ENCODE measurements around the gene CACNG6.

The CACNG6 gene

DNA sequence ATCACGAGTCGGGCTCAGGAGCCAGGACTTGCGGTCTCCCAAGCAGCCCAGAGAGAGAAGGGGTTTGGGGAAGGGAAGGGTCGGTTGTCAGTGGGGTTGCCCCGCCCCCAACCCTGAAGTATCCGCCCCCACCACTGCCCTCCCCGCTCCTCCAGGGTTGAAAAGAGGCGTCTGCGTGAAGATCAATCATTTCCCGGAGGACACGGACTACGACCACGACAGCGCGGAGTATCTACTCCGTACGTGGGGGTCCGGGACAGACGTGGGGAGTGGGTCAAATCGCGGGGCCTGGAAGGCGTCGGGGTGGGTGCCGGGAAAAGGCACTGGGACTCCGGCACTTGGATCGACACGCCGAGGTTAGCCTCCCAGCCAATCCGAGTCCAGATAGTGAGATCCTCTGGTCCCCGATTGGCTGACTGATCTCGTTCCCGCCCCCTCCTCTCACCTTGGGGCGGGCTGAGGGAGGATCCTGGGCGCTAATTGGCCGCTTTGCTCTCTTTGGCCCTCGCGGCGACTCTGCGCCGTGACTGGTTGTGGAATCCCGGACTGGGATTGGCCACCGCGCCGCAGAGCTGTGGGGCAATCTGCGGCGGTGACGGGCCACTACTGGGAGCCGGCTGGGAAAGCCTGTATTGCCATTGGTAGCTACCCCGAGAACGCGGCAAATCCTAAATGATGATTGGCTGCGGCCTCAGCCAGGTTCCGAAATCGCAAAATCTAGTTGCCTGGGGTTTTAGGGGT is 13.3 kb upstream of the CACNG6 start:
- no peak overlapping the region for H3K9ac ChIP-seq (ENCODE audit: low read length)
- peaks cover 15% of the 10 kb centered on the region for H3K27me3 ChIP-seq (ENCODE audit: control insufficient read depth, insufficient read depth, low read length)
- H3K4me3 ChIP-seq (ENCODE audit: low read length), result peak overlapping the region; percentile 65
- H3K27ac ChIP-seq (ENCODE audit: low read depth, low read length), result no peak overlapping the region
- peaks cover 3% of the 10 kb centered on the region for H3K4me1 ChIP-seq (ENCODE audit: control insufficient read depth, insufficient read depth, low read length)
- no peaks in the 10 kb centered on the region for H3K36me3 ChIP-seq (ENCODE audit: control insufficient read depth, insufficient read depth, low read length)

DNA sequence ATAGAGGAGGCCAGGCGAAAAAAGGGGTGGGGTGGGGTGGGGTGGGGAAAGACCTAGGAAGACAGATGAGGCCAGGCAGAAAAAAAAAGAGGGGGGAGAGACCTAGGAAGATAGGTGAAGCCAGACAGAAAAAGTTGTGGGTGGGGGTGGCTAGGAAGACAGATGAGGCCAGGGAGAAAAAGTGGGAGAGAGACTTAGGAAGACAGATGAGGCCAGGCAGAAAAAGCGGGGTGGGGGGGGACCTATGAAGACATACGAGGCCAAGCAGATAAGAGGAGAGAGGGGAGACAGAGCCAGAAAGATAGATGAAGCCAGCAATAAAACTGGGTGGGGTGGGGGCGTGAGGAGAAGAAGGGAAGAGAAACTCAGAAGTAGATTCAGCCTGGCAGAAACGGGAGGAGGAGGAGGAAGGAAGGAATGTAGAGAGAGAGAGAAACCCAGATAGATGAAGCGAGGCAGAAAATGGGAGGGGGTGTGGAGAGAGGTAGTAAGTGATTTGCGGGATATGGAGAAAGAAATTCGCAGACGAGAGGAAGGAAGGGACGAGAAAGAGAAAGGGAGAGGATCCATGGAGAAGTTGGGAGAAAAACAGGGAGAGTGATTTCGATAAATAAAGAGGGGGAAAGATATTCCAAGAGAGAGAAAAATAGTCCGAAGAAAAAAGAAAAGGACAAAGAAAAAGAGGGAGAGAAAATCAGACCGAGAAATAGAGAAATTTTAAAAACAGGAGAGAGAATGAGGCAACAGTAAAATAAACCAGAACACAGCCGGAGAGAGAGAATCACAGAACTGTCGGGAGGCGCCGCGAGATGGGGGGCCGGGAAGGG is 12.2 kb upstream of the CACNG6 start:
- H3K4me1 ChIP-seq (ENCODE audit: control insufficient read depth, insufficient read depth, low read length), result peaks cover 3% of the 10 kb centered on the region
- no peak overlapping the region for H3K27ac ChIP-seq (ENCODE audit: low read depth, low read length)
- H3K4me3 ChIP-seq (ENCODE audit: low read length), result no peak overlapping the region
- peaks cover 15% of the 10 kb centered on the region for H3K27me3 ChIP-seq (ENCODE audit: control insufficient read depth, insufficient read depth, low read length)
- no peaks in the 10 kb centered on the region for H3K36me3 ChIP-seq (ENCODE audit: control insufficient read depth, insufficient read depth, low read length)
- H3K9ac ChIP-seq (ENCODE audit: low read length), result no peak overlapping the region

DNA sequence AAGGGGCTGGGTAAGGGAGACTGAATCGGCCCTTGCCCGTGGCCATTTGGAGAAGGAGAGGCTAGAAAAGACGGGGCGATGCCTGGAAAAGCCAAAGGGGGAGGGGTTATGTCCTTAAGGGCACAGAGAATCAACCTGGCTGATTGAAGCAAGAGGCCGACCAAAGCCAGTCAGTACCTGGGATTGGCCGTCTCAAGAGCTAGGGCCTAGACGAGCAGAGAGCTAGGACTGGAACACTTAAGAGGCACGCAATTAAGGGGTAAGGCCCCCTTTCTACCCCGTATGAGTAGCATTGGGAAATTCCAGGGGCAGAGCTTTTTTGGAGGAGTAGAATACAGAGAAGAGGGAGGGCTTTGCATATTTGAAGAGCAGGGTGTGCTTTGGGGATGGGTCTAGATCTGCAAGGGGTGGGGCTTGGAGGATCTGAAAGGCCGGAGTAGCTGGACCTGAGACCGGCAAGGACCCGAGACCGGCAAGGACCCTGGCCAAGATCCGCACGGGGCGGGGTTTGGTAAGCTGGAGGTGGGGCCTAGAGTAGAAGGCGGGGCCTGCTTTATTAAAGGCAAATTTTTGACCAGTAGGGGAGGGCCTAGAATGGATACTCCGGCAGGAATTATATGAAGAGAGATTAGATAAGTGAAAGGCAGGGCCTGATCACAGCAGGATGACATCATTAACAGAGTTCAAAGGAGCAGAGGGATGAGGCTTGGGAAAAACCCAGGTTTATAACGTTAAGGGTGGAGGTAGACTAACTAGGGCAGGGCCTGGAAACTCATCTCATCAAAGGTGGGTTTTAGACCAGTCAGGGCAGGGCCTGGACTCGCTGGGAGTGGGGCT is 10.7 kb upstream of the CACNG6 start:
- Histone ChIP-seq H3K27me3 (ENCODE audit: control insufficient read depth, insufficient read depth, low read length) (peaks cover 15% of the 10 kb centered on the region), H3K4me3 (ENCODE audit: low read length) (no peak overlapping the region), H3K27ac (ENCODE audit: low read depth, low read length) (no peak overlapping the region), H3K9ac (ENCODE audit: low read length) (no peak overlapping the region), H3K4me1 (ENCODE audit: control insufficient read depth, insufficient read depth, low read length) (peaks cover 3% of the 10 kb centered on the region), H3K36me3 (ENCODE audit: control insufficient read depth, insufficient read depth, low read length) (no peaks in the 10 kb centered on the region)

DNA sequence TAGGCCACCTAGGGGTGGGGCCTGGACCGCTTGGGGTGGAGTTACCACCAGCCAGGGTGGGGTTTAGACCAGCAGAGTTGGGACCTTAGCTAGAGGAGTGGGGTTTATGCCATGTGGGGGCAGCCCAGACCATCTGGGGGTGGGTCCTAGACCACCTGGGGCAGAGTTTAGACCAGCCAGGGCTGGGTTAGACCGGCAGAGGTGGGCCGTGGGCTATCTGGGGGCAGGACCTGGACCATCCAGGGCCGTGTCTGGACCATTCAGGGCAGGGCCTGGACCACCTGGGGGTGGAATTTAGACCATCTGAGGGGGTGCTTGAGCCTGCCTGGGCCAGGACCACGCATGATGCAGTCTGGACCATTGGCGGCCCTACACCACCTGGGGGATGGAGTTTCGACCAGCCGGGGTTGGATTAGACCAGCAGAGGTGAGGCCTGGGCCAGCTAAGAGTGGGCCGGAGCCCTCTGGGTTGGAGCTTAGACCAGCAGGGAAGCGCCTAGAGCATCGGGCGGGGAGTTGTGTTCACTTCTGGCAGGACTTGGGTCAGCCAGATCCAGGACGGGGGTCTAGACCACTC is 10.0 kb upstream of the CACNG6 start:
- Histone ChIP-seq H3K27ac (ENCODE audit: low read depth, low read length) (no peak overlapping the region), H3K9ac (ENCODE audit: low read length) (no peak overlapping the region), H3K4me3 (ENCODE audit: low read length) (no peak overlapping the region), H3K27me3 (ENCODE audit: control insufficient read depth, insufficient read depth, low read length) (peaks cover 15% of the 10 kb centered on the region), H3K36me3 (ENCODE audit: control insufficient read depth, insufficient read depth, low read length) (no peaks in the 10 kb centered on the region), H3K4me1 (ENCODE audit: control insufficient read depth, insufficient read depth, low read length) (peaks cover 3% of the 10 kb centered on the region)

DNA sequence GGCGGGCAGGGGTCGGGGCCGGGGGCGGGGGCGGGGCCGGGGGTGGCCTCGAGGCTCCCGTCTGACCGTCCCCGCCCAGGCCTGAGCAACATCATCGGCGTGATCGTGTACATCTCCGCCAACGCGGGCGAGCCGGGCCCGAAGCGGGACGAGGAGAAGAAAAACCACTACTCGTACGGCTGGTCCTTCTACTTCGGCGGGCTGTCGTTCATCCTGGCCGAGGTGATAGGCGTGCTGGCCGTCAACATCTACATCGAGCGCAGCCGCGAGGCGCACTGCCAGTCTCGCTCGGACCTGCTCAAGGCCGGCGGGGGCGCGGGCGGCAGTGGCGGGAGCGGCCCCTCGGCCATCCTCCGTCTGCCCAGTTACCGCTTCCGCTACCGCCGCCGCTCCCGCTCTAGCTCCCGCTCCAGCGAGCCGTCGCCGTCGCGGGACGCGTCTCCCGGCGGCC is 9.4 kb upstream of the CACNG6 start:
- Histone ChIP-seq H3K4me1 (ENCODE audit: control insufficient read depth, insufficient read depth, low read length) (peaks cover 3% of the 10 kb centered on the region), H3K9ac (ENCODE audit: low read length) (no peak overlapping the region), H3K27ac (ENCODE audit: low read depth, low read length) (no peak overlapping the region), H3K36me3 (ENCODE audit: control insufficient read depth, insufficient read depth, low read length) (no peaks in the 10 kb centered on the region), H3K4me3 (ENCODE audit: low read length) (no peak overlapping the region), H3K27me3 (ENCODE audit: control insufficient read depth, insufficient read depth, low read length) (peaks cover 15% of the 10 kb centered on the region)

DNA sequence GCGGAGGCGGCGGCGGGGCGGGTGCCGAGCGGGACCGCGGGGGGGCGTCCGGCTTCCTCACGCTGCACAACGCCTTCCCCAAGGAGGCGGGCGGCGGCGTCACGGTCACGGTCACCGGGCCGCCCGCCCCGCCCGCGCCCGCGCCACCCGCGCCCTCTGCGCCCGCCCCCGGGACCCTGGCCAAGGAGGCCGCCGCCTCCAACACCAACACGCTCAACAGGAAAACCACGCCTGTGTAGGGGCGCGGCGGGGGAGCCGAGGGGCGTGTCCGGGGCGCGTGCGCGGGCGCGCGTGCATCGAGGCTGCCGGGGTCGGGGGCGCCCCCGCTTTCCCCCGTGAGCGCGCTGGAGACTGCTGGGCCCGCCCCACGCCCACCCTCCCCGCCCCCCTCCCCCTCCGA is 8.8 kb upstream of the CACNG6 start:
- no peaks in the 10 kb centered on the region for H3K36me3 ChIP-seq (ENCODE audit: control insufficient read depth, insufficient read depth, low read length)
- no peak overlapping the region for H3K27ac ChIP-seq (ENCODE audit: low read depth, low read length)
- no peak overlapping the region for H3K9ac ChIP-seq (ENCODE audit: low read length)
- H3K4me1 ChIP-seq (ENCODE audit: control insufficient read depth, insufficient read depth, low read length), result peaks cover 2% of the 10 kb centered on the region
- H3K4me3 ChIP-seq (ENCODE audit: low read length), result no peak overlapping the region
- H3K27me3 ChIP-seq (ENCODE audit: control insufficient read depth, insufficient read depth, low read length), result peaks cover 14% of the 10 kb centered on the region

DNA sequence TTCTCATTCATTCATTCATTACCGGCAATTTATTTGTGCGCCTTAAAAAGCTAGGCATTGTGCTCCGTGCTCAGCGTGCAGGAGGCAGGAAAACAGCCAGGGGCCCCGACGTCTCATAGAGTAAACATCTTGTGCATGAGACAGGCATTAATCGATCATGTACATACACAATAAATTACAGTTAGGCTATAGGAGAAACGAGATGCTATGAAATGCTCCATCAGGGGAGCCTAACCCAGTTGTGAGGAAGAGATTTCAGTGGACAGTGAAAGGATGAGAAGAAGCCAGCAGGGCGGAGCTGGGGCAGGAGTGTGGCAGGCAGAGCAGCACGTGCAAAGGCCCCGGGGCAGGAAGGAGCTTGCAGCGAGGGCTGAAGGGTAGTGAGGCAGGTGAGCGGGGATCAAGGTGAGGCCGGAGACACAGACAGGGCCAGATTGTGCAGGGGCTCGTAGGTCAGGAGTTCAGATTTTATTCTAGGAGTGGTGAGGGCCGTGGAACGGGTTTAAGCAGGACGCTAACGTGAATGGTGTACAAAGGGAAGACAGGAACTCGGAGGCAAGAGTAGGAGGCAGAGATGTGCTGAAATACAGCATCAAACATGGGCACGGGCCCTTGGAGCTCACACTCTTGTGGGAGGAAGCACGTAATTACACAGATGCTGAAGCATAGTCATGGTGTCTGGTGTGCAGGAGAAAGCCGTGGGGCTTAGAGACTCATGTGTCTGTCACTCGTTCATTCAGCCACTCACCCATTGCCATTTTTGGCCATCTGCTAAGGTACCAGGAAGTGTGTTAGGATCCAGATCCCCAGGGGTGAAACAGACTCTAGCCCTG is 7.8 kb upstream of the CACNG6 start:
- Histone ChIP-seq H3K4me3 (ENCODE audit: low read length) (no peak overlapping the region), H3K27me3 (ENCODE audit: control insufficient read depth, insufficient read depth, low read length) (peaks cover 13% of the 10 kb centered on the region), H3K4me1 (ENCODE audit: control insufficient read depth, insufficient read depth, low read length) (no peaks in the 10 kb centered on the region), H3K27ac (ENCODE audit: low read depth, low read length) (no peak overlapping the region), H3K36me3 (ENCODE audit: control insufficient read depth, insufficient read depth, low read length) (no peaks in the 10 kb centered on the region), H3K9ac (ENCODE audit: low read length) (no peak overlapping the region)

DNA sequence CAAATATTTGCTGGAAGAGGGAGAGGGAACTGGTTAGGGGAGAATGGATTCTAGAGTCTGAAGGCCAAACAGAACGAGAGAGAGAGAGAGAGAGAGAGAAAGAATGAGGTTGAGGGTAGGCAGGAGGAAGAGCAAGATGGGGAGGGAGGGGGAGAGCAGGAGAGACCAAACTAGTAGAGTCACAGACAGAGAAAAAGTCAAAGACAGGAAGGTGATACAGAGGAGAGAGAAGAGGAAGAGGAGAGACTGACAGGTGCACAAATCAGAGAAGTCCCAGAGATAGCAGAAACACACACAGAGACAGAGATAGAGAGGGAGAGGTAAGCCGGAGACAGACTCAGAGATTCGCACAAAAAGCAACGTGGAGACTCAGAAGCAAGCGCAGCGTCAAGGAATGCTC is 5.6 kb upstream of the CACNG6 start:
- Histone ChIP-seq H3K36me3 (ENCODE audit: control insufficient read depth, insufficient read depth, low read length) (no peaks in the 10 kb centered on the region), H3K27ac (ENCODE audit: low read depth, low read length) (no peak overlapping the region), H3K4me3 (ENCODE audit: low read length) (no peak overlapping the region), H3K27me3 (ENCODE audit: control insufficient read depth, insufficient read depth, low read length) (peaks cover 11% of the 10 kb centered on the region), H3K4me1 (ENCODE audit: control insufficient read depth, insufficient read depth, low read length) (no peaks in the 10 kb centered on the region), H3K9ac (ENCODE audit: low read length) (no peak overlapping the region)

DNA sequence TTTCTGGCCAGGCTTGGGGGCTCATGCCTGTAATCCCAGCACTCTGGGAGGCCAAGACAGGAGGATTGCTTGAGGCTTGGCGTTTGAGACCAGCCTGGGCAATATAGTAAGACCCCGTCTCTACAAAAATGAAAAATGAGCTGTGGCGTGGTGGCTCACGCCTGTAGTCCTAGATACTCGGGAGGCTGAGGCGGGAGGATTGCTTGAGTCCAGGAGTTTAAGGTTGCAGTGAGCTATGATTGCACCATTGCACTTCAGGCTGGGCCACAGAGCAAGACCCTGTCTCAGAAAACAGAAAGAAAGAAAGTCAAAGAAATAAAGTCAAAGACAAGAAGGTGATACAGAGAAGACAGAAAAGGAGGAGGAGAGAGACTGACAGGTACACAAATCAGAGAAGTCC is 2.5 kb upstream of the CACNG6 start:
- Histone ChIP-seq H3K27ac (ENCODE audit: low read depth, low read length) (no peak overlapping the region), H3K9ac (ENCODE audit: low read length) (no peak overlapping the region), H3K36me3 (ENCODE audit: control insufficient read depth, insufficient read depth, low read length) (no peaks in the 10 kb centered on the region), H3K27me3 (ENCODE audit: control insufficient read depth, insufficient read depth, low read length) (peaks cover 24% of the 10 kb centered on the region), H3K4me3 (ENCODE audit: low read length) (no peak overlapping the region), H3K4me1 (ENCODE audit: control insufficient read depth, insufficient read depth, low read length) (no peaks in the 10 kb centered on the region)

DNA sequence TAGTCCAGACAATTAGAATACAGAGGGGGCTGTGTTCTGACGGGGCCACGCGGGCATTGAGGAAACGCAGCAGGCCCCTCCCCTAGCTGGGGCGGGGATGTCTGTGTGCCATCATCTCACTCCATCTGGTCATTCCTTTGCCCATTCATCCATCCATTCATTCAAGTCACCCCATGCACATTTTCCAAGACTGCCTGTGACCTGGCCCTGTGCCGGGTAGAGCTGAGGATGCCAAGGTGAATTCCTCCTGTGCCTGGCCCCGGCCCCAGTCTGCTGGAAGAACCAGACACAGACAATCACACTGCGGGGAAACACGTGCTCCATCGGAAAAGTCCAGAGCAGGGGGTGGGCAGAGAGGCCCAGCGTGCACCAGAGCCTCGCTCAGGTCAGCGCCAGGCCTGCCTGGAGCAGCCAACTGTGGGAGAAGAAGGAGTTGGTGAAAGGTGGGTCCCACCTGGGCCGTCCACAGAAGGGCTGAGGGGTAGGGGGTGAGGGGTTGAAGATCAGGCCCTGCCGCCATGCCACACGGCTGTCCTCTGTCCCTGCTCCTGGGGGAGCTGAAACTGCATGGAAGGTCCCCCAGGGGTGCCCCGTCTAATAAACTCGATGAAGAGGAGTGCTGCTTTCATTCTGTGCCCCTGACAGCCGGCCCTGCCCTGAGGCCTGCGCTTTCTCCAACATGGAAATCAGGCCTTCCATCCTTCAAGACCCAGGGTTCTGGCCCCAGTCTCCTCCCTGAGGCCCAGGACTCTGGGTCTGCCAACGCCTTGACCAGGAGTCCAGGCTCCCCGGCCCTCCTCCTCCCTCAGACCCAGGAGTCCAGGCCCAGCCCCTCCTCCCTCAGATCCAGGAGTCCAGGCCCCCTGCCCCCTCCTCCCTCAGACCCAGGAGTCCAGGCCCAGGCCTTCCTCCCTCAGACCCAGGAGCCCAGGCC is 1.6 kb upstream of the CACNG6 start:
- no peaks in the 10 kb centered on the region for H3K4me1 ChIP-seq (ENCODE audit: control insufficient read depth, insufficient read depth, low read length)
- peaks cover 24% of the 10 kb centered on the region for H3K27me3 ChIP-seq (ENCODE audit: control insufficient read depth, insufficient read depth, low read length)
- no peak overlapping the region for H3K9ac ChIP-seq (ENCODE audit: low read length)

DNA sequence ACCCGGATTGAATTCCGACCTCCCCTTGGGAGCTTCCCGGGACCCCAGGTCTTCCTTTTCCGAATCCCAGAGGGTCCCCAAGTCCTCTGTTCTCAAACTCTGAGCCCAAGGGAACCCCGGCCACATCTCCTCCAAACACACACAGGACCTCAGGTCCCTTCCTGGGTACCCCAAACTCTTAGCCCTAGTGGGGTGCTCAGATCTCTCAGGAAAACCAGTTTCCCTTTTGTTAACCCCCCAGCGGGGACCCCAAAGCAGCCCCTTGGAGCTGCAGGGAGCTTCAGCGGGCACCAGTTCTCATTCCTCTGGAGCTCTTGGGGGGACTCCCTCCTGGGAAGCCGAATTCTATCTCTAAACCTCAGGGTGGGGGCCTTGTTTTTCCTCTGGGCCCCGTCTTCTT is 774 bp downstream of the CACNG6 start:
- no peak overlapping the region for H3K4me3 ChIP-seq (ENCODE audit: low read length)
- H3K4me1 ChIP-seq (ENCODE audit: control insufficient read depth, insufficient read depth, low read length), result no peaks in the 10 kb centered on the region
- H3K36me3 ChIP-seq (ENCODE audit: control insufficient read depth, insufficient read depth, low read length), result no peaks in the 10 kb centered on the region
- H3K9ac ChIP-seq (ENCODE audit: low read length), result no peak overlapping the region
- no peak overlapping the region for H3K27ac ChIP-seq (ENCODE audit: low read depth, low read length)
- peaks cover 24% of the 10 kb centered on the region for H3K27me3 ChIP-seq (ENCODE audit: control insufficient read depth, insufficient read depth, low read length)

More for the DNA sequence above, 1.6 kb upstream of the CACNG6 start:
- Histone ChIP-seq H3K4me3 (ENCODE audit: low read length) (no peak overlapping the region), H3K27ac (ENCODE audit: low read depth, low read length) (no peak overlapping the region), H3K36me3 (ENCODE audit: control insufficient read depth, insufficient read depth, low read length) (no peaks in the 10 kb centered on the region)
